NT2/D1 (cell line): Measurements from ENCODE around the gene PRSS2.

ENCODE experiments used
- YY1 ChIP-seq: IDR thresholded peaks from 2 replicates; pipeline ENCODE4 v1.6.1; 2011; ENCODE audit not compliant: insufficient read length, insufficient read depth
- ZNF274 ChIP-seq: IDR thresholded peaks from 2 replicates; pipeline ENCODE4 v1.6.1; 2011; ENCODE audit warnings: mild to moderate bottlenecking, low read depth, low read length

DNA sequence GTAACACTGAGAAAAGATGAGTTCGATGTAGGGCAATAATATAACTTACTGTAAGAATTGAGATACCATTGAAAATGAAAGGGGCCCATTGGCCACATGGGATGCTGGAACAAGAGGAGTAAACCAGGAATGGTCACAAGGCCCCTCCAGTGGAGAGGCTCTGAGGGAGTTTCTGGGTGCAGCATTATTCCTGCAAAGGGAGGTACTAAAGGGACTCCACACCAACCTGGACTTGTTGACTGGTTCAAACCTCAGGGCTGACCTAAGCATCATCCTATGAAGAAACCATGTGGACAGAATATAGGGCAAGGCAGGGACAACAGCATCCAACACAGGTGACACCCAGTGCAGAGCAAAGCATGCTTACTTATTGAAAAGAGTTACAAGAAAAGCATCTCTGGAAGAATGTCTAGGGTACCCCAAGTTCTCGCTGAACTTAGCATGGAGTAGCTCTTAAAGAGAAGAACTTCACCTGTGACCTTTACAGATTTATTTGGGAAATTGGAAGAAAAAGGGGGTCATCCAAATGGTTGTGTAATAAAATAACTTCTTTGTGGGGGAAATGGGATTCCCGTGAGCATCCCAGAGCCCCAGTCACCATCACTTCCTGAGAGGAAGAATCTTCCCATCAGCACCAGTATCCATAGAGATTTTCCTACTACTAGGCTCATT is 34.7 kb downstream of the PRSS2 start:
- TF ChIP-seq ZNF274 (no peak), YY1 (no peak)
